Neural progenitor cell (in vitro differentiated cells): ENCODE measurements around the gene FHOD3. TPM values are rescaled to one million over a fixed set of nuclear protein-coding genes. Genes with fewer than 3 reads are reported as not detected.
A peak's percentile ranks its signal among the peaks of the same experiment; 100 is the strongest.

Source experiments
- DNase-seq: peaks from one replicate; pipeline ENCODE4 v3.0.0-alpha.2; 2016; ENCODE audit warnings: low spot score
- H2AFZ ChIP-seq: fragments of 200-600 bp; sonication (generic); replicated peaks from 2 replicates; pipeline ENCODE4 v1.6.1; 2016; ENCODE audit warnings: antibody characterized with exemption
- H3F3A ChIP-seq: fragments of 200-600 bp; sonication (generic); 2 replicates; pipeline ENCODE4 v1.6.1; 2016; ENCODE audit warnings: antibody characterized with exemption, low read depth
- H3K27ac ChIP-seq: fragments of 200-600 bp; sonication (generic); 2 replicates; pipeline ENCODE4 v1.5.1; 2016; ENCODE audit warnings: mild to moderate bottlenecking
- H3K27me3 ChIP-seq: fragments of 200-600 bp; sonication (generic); 2 replicates; pipeline ENCODE4 v1.6.1; 2016; ENCODE audit warnings: mild to moderate bottlenecking, moderate library complexity
- H3K36me3 ChIP-seq: fragments of 200-600 bp; sonication (generic); 2 replicates; pipeline ENCODE4 v1.5.1; 2016
- H3K4me1 ChIP-seq: fragments of 200-600 bp; sonication (generic); 2 replicates; pipeline ENCODE4 v1.6.1; 2016; ENCODE audit warnings: mixed run types
- H3K4me2 ChIP-seq: fragments of 200-600 bp; sonication (generic); 2 replicates; pipeline ENCODE4 v1.6.1; 2016
- H3K4me3 ChIP-seq: fragments of 200-600 bp; sonication (generic); 2 replicates; pipeline ENCODE4 v1.5.1; 2016
- H3K79me2 ChIP-seq: fragments of 200-600 bp; sonication (generic); 2 replicates; pipeline ENCODE4 v1.6.1; 2016; ENCODE audit warnings: low read depth
- H3K9ac ChIP-seq: fragments of 200-600 bp; sonication (generic); 2 replicates; pipeline ENCODE4 v1.6.1; 2016
- H3K9me3 ChIP-seq: fragments of 200-600 bp; sonication (generic); 2 replicates; pipeline ENCODE4 v1.5.1; 2016; ENCODE audit warnings: low read depth
- H4K20me1 ChIP-seq: fragments of 200-600 bp; sonication (generic); 2 replicates; pipeline ENCODE4 v1.6.1; 2016; ENCODE audit warnings: low read depth
- H3K27ac Mint-ChIP-seq: 3 replicates; pipeline ENCODE4 v1.8.0; 2021; ENCODE audit warnings: mixed read lengths
- H3K27me3 Mint-ChIP-seq: 2 replicates; pipeline ENCODE4 v1.8.0; 2022; ENCODE audit warnings: low read depth, mild to moderate bottlenecking, inconsistent platforms, moderate library complexity, mixed read lengths; ENCODE audit not compliant: insufficient read depth
- H3K36me3 Mint-ChIP-seq: 3 replicates; pipeline ENCODE4 v1.8.0; 2021; ENCODE audit warnings: mixed read lengths
- H3K4me1 Mint-ChIP-seq: 3 replicates; pipeline ENCODE4 v1.8.0; 2021; ENCODE audit warnings: mixed read lengths
- H3K4me3 Mint-ChIP-seq: 3 replicates; pipeline ENCODE4 v1.8.0; 2021; ENCODE audit warnings: mild to moderate bottlenecking, moderate library complexity, mixed read lengths
- H3K9me3 Mint-ChIP-seq: 3 replicates; pipeline ENCODE4 v1.8.0; 2020; ENCODE audit warnings: mixed read lengths
- EZH2 ChIP-seq: fragments of 200-600 bp; sonication (generic); IDR thresholded peaks from 2 replicates; pipeline ENCODE4 v1.6.1; 2017; ENCODE audit warnings: antibody characterized with exemption, mild to moderate bottlenecking, moderate library complexity
- EZH2phosphoT487 ChIP-seq: fragments of 200-600 bp; sonication (generic); IDR thresholded peaks from 2 replicates; pipeline ENCODE4 v1.6.1; 2017; ENCODE audit warnings: antibody characterized with exemption
- total RNA-seq: library from RNA; depleted of rRNA; stranded (reverse); fragments of >200 nt; gene quantifications from 2 replicates; pipeline ENCODE4 v1.2.3, GENCODE V29; 2015; ENCODE audit warnings: low replicate concordance
- TF ChIP-seq, protein P1 (sequence below): fragments of 200-600 bp; sonication (generic); IDR thresholded peaks from 2 replicates; pipeline ENCODE4 v1.5.1; 2017; ENCODE audit warnings: antibody characterized with exemption, mild to moderate bottlenecking

The FHOD3 gene
- total RNA-seq, 1 donor from 2014 or later = 69.7 TPM

- Histone ChIP-seq H3K9me3 (no peaks in the 10 kb centered on the region), H3K4me1 (peaks cover 71% of the 10 kb centered on the region), H3K4me2 (peak overlapping the region; percentile 34), H3K27ac (peak overlapping the region; percentile 51), H4K20me1 (peaks cover 4% of the 10 kb centered on the region), H3F3A (peaks cover 34% of the 10 kb centered on the region), H3K4me3 (no peak overlapping the region), H3K9ac (no peak overlapping the region), H3K36me3 (no peaks in the 10 kb centered on the region), H3K79me2 (peaks cover 84% of the 10 kb centered on the region), H3K27me3 (no peaks in the 10 kb centered on the region), H2AFZ (no peak overlapping the region)
- peaks cover 9% of the 10 kb centered on the region for H3K27me3 Mint-ChIP-seq
- H3K4me1 Mint-ChIP-seq = peaks cover 59% of the 10 kb centered on the region
- TF ChIP-seq, protein P1, sequence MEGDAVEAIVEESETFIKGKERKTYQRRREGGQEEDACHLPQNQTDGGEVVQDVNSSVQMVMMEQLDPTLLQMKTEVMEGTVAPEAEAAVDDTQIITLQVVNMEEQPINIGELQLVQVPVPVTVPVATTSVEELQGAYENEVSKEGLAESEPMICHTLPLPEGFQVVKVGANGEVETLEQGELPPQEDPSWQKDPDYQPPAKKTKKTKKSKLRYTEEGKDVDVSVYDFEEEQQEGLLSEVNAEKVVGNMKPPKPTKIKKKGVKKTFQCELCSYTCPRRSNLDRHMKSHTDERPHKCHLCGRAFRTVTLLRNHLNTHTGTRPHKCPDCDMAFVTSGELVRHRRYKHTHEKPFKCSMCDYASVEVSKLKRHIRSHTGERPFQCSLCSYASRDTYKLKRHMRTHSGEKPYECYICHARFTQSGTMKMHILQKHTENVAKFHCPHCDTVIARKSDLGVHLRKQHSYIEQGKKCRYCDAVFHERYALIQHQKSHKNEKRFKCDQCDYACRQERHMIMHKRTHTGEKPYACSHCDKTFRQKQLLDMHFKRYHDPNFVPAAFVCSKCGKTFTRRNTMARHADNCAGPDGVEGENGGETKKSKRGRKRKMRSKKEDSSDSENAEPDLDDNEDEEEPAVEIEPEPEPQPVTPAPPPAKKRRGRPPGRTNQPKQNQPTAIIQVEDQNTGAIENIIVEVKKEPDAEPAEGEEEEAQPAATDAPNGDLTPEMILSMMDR = no peak
- TF ChIP-seq EZH2 (no peak), EZH2phosphoT487 (no peak)
- H3K36me3 Mint-ChIP-seq = peaks cover 8% of the 10 kb centered on the region
- H3K4me3 Mint-ChIP-seq = no peak overlapping the region
- H3K27ac Mint-ChIP-seq = no peak overlapping the region
- H3K9me3 Mint-ChIP-seq = no peaks in the 10 kb centered on the region
- no peak for DNase-seq
These were observed 154.1 kb downstream of the FHOD3 start for GRCh38 chr18:36451454-36452251.

DNA sequence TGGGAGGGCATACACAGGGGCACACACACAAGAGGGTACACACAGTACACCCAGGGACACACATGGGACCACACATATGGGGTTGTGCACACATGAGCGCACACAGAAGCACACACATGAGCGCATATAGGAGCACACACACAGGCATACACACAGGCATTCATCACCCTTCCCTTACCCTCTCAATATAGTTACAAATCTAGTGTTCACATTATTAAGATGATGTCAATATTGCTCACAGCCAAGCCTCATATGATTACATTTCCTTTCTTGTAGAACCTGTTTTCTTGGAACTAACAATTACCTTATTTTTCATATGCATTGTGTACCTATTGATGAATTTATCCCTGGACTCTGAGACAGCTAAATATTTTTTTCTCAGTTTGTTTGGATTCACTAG is 156.7 kb downstream of the FHOD3 start:
- H3K4me1 Mint-ChIP-seq = peaks cover 39% of the 10 kb centered on the region
- peaks cover 59% of the 10 kb centered on the region for H3K4me1 ChIP-seq
- no peaks in the 10 kb centered on the region for H3K27me3 ChIP-seq
- TF ChIP-seq, protein P1 = no peak
- TF ChIP-seq EZH2 = no peak
- TF ChIP-seq EZH2phosphoT487 = no peak
- H3K36me3 ChIP-seq = no peaks in the 10 kb centered on the region
- peaks cover 10% of the 10 kb centered on the region for H3K36me3 Mint-ChIP-seq
- no peak for DNase-seq
- H3K9me3 Mint-ChIP-seq = no peaks in the 10 kb centered on the region
- no peak overlapping the region for H3K27ac ChIP-seq
- peaks cover 10% of the 10 kb centered on the region for H4K20me1 ChIP-seq
- H3K4me2 ChIP-seq = no peak overlapping the region
- no peak overlapping the region for H3K9ac ChIP-seq
- no peak overlapping the region for H2AFZ ChIP-seq
- peaks cover 6% of the 10 kb centered on the region for H3K27me3 Mint-ChIP-seq
- peaks cover 10% of the 10 kb centered on the region for H3F3A ChIP-seq
- H3K27ac Mint-ChIP-seq = no peak overlapping the region
- no peaks in the 10 kb centered on the region for H3K9me3 ChIP-seq
- no peak overlapping the region for H3K4me3 Mint-ChIP-seq
- H3K79me2 ChIP-seq = peaks cover 93% of the 10 kb centered on the region
- H3K4me3 ChIP-seq = no peak overlapping the region

GRCh38 chr18:36454848-36455458 is 157.4 kb downstream of the FHOD3 start:
- Mint-ChIP-seq H3K4me1 (peaks cover 40% of the 10 kb centered on the region), H3K4me3 (no peak overlapping the region), H3K9me3 (no peaks in the 10 kb centered on the region), H3K27me3 (peaks cover 6% of the 10 kb centered on the region), H3K27ac (no peak overlapping the region), H3K36me3 (peaks cover 10% of the 10 kb centered on the region)
- no peak overlapping the region for H3K4me3 ChIP-seq
- peaks cover 5% of the 10 kb centered on the region for H3F3A ChIP-seq
- peaks cover 17% of the 10 kb centered on the region for H4K20me1 ChIP-seq
- H3K27me3 ChIP-seq = no peaks in the 10 kb centered on the region
- no peak overlapping the region for H3K27ac ChIP-seq
- peaks cover 93% of the 10 kb centered on the region for H3K79me2 ChIP-seq
- H3K36me3 ChIP-seq = no peaks in the 10 kb centered on the region
- H3K4me1 ChIP-seq = peaks cover 59% of the 10 kb centered on the region
- no peak overlapping the region for H3K9ac ChIP-seq
- H3K4me2 ChIP-seq = no peak overlapping the region
- no peaks in the 10 kb centered on the region for H3K9me3 ChIP-seq
- TF ChIP-seq EZH2 = no peak
- TF ChIP-seq, protein P1 = no peak
- no peak for TF ChIP-seq EZH2phosphoT487
- DNase-seq = no peak
- H2AFZ ChIP-seq = no peak overlapping the region
